GM12878 (cell line): ENCODE data around the gene KCNQ1.

Source experiments
- CHD1 ChIP-seq: IDR thresholded peaks from 2 replicates; pipeline ENCODE4 v1.6.1; 2012; ENCODE audit warnings: low read depth, low read length, improper control_type of control experiment
- ELK1 ChIP-seq: IDR thresholded peaks from 2 replicates; pipeline ENCODE4 v1.6.1; 2012; ENCODE audit warnings: low read depth, low read length, improper control_type of control experiment
- EP300 ChIP-seq, 2 experiments: fragments of 150-350 bp in 1 of 2; IDR thresholded peaks; 2 replicates each; pipeline ENCODE4 v1.6.1; 2011 to 2012; ENCODE audit warnings: low read depth in 2 of 2, low read length in 2 of 2, borderline replicate concordance in 1 of 2, improper control_type of control experiment in 1 of 2, inconsistent platforms in 1 of 2; ENCODE audit not compliant: control insufficient read depth in 1 of 2
- FOS ChIP-seq: IDR thresholded peaks from 3 replicates; pipeline ENCODE4 v1.6.1; 2011; ENCODE audit warnings: borderline replicate concordance; ENCODE audit not compliant: insufficient read length; ENCODE audit errors: extremely low read depth
- MAX ChIP-seq: IDR thresholded peaks from 2 replicates; pipeline ENCODE4 v1.6.1; 2012; ENCODE audit warnings: low read depth, low read length, improper control_type of control experiment
- RELA ChIP-seq: fragments of 450-650 bp; IDR thresholded peaks from 2 replicates; pipeline ENCODE4 v1.8.0; 2014; ENCODE audit warnings: borderline replicate concordance; ENCODE audit not compliant: partially characterized antibody

- TF ChIP-seq RELA (no peak), EP300 (IDR thresholded peaks at IDR 0.05; ENCODE audit: borderline replicate concordance in 1 of 2, control insufficient read depth in 1 of 2, low read depth in 2 of 2, low read length in 2 of 2) (no peak), FOS (no peak), CHD1 (no peak), ELK1 (no peak), MAX (no peak)
Measured at GRCh38 chr11:2555891-2556290, 111.1 kb downstream of the KCNQ1 start.
